ENCODE data around the gene RAB31. TPM values are rescaled to one million over a fixed set of nuclear protein-coding genes. Genes with fewer than 3 reads are reported as not detected.

Gene RAB31
- total and polyA plus RNA-seq, 2 of the 13 experiments (the other 11 are each of a cell fraction or from before 2014, with no cell fraction given): 1.1 to 1.7 TPM

DNA sequence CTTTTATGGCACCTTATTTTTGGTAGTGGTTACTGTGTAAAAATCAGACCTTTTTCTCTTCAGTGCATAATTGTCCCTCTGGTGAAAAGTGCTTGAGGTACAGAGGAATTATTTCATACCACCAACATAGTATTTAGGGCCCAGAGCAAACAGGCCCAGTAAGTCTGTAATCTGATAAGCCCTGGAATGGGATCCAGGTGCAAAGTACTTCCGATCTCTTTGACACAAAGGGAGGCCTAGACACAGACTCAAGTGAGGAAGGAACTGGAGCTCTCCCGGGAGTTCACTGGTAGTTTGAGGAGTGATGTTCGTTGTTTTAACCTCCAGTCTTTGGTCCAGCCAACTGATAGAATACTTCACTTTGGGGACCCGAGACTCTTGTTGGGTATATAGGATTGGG lies 57.4 kb downstream of the RAB31 start (continued):
- TF ChIP-seq ZSCAN9 (CRISPR knock-in tag; IDR thresholded peaks at IDR 0.05; ENCODE audit: borderline replicate concordance) (no peak), KLF13 (CRISPR knock-in tag; IDR thresholded peaks at IDR 0.05) (no peak), CAMTA2 (CRISPR knock-in tag; IDR thresholded peaks at IDR 0.05; ENCODE audit: borderline replicate concordance) (no peak), ZNF274 (CRISPR knock-in tag; IDR thresholded peaks at IDR 0.05) (no peak), ZEB1 (IDR thresholded peaks at IDR 0.05; ENCODE audit: insufficient replicate concordance, low read depth) (no peak), ZNF614 (CRISPR knock-in tag; IDR thresholded peaks at IDR 0.05; ENCODE audit: borderline replicate concordance) (no peak), ZKSCAN5 (CRISPR knock-in tag; IDR thresholded peaks at IDR 0.05) (no peak), ZNF207 (IDR thresholded peaks at IDR 0.05; ENCODE audit: borderline replicate concordance) (no peak), GATAD2A (CRISPR knock-in tag; IDR thresholded peaks at IDR 0.05) (0 out of 2 replicates have a peak, but pooled peaks have one; percentile 16), SOX6 (IDR thresholded peaks at IDR 0.05) (no peak), SOX6 (CRISPR knock-in tag; IDR thresholded peaks at IDR 0.05) (peak; percentile 65; the same call in 1 of the 2 replicates), ZNF569 (CRISPR knock-in tag; IDR thresholded peaks at IDR 0.05; ENCODE audit: borderline replicate concordance) (no peak), SMAD9 (CRISPR knock-in tag; IDR thresholded peaks at IDR 0.05) (no peak), ZNF556 (CRISPR knock-in tag; IDR thresholded peaks at IDR 0.05; ENCODE audit: borderline replicate concordance) (no peak), ZFY (CRISPR knock-in tag; IDR thresholded peaks at IDR 0.05) (no peak), HMG20A (CRISPR knock-in tag; IDR thresholded peaks at IDR 0.05; ENCODE audit: borderline replicate concordance) (0 out of 2 replicates have a peak, but pooled peaks have one; percentile 41), ZNF160 (CRISPR knock-in tag; IDR thresholded peaks at IDR 0.05) (no peak)
- TF ChIP-seq, protein P1, sequence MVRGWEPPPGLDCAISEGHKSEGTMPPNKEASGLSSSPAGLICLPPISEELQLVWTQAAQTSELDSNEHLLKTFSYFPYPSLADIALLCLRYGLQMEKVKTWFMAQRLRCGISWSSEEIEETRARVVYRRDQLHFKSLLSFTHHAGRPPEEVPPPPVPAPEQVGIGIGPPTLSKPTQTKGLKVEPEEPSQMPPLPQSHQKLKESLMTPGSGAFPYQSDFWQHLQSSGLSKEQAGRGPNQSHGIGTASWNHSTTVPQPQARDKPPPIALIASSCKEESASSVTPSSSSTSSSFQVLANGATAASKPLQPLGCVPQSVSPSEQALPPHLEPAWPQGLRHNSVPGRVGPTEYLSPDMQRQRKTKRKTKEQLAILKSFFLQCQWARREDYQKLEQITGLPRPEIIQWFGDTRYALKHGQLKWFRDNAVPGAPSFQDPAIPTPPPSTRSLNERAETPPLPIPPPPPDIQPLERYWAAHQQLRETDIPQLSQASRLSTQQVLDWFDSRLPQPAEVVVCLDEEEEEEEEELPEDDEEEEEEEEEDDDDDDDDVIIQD (CRISPR knock-in tag; IDR thresholded peaks at IDR 0.05; ENCODE audit: low read depth): no peak
- TF ChIP-seq, protein P2, sequence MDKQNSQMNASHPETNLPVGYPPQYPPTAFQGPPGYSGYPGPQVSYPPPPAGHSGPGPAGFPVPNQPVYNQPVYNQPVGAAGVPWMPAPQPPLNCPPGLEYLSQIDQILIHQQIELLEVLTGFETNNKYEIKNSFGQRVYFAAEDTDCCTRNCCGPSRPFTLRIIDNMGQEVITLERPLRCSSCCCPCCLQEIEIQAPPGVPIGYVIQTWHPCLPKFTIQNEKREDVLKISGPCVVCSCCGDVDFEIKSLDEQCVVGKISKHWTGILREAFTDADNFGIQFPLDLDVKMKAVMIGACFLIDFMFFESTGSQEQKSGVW (CRISPR knock-in tag; IDR thresholded peaks at IDR 0.05; ENCODE audit: borderline replicate concordance): no peak
- TF ChIP-seq, protein P3, sequence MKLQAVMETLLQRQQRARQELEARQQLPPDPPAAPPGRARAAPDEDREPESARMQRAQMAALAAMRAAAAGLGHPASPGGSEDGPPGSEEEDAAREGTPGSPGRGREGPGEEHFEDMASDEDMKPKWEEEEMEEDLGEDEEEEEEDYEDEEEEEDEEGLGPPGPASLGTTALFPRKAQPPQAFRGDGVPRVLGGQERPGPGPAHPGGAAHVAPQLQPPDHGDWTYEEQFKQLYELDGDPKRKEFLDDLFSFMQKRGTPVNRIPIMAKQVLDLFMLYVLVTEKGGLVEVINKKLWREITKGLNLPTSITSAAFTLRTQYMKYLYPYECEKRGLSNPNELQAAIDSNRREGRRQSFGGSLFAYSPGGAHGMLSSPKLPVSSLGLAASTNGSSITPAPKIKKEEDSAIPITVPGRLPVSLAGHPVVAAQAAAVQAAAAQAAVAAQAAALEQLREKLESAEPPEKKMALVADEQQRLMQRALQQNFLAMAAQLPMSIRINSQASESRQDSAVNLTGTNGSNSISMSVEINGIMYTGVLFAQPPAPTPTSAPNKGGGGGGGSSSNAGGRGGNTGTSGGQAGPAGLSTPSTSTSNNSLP (IDR thresholded peaks at IDR 0.05; ENCODE audit: low read depth, low read length): 0 out of 2 replicates have a peak, but pooled peaks have one; percentile 15
